Hypothalamus (tissue), 51 donors: ENCODE data around the gene DEPP1.
A peak's percentile ranks its signal among the peaks of the same experiment; 100 is the strongest.

Experiments
- DNase-seq, 51 donors: peaks; one replicate each; lab custom pipeline; 2025; lab: John Stamatoyannopoulos, UW

The DEPP1 gene

GRCh38 chr10:44993922-44994751 lies 15.5 kb upstream of the DEPP1 start:
- no peak for DNase-seq

DNA sequence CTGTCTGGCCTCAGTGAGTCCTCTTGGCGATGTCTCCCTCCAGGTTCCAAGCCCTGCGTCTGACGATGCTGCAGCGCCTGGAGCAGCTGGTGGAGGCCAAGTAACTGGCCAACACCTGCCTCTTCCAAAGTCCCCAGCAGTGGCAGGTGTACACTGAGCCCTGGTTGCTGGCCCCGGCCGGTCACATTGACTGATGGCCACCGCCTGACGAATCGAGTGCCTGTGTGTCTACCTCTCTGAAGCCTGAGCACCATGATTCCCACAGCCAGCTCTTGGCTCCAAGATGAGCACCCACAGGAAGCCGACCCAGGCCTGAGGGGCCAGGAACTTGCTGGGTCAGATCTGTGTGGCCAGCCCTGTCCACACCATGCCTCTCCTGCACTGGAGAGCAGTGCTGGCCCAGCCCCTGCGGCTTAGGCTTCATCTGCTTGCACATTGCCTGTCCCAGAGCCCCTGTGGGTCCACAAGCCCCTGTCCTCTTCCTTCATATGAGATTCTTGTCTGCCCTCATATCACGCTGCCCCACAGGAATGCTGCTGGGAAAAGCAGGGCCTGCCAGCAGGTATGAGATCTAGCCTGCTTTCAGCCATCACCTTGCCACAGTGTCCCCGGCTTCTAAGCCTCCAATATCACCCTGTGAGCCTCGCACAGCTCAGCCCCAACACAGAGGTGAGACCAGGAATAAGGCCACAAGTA lies 14.8 kb upstream of the DEPP1 start:
- no peak for DNase-seq

- no peak for DNase-seq
Measured at GRCh38 chr10:44992732-44993225, 14.2 kb upstream of the DEPP1 start.

GRCh38 chr10:44992070-44992731 lies 13.6 kb upstream of the DEPP1 start:
- DNase-seq: peak in 1 of 51 donors; percentile 26

- DNase-seq: no peak
Measured at GRCh38 chr10:44991571-44991970, 13.0 kb upstream of the DEPP1 start.

GRCh38 chr10:44990965-44991364 lies 12.4 kb upstream of the DEPP1 start:
- no peak for DNase-seq

DNA sequence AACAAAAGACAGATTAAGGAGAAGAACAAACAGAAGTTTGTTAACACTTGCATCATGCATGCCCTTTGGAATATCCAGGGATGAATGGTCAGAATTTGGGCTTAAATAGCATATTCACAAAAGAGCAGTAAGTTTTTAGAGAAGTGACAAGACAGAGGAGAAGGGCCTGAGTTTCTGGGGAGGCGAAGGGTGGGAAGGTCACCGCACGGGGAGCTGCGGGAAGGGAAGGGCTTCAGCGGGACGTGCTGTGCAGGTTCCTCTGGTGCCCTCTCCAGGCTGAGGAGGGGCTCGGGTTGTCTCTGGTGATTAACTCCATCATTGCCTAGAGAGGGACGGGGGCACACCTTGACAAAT lies 11.7 kb upstream of the DEPP1 start:
- DNase-seq: no peak

- no peak for DNase-seq
Measured at GRCh38 chr10:44989597-44990301, 11.1 kb upstream of the DEPP1 start.

- no peak for DNase-seq
Measured at GRCh38 chr10:44988957-44989585, 10.5 kb upstream of the DEPP1 start.

- DNase-seq: no peak
Measured at GRCh38 chr10:44986670-44987069, 8.1 kb upstream of the DEPP1 start.

GRCh38 chr10:44986179-44986578 lies 7.6 kb upstream of the DEPP1 start:
- DNase-seq: no peak

DNA sequence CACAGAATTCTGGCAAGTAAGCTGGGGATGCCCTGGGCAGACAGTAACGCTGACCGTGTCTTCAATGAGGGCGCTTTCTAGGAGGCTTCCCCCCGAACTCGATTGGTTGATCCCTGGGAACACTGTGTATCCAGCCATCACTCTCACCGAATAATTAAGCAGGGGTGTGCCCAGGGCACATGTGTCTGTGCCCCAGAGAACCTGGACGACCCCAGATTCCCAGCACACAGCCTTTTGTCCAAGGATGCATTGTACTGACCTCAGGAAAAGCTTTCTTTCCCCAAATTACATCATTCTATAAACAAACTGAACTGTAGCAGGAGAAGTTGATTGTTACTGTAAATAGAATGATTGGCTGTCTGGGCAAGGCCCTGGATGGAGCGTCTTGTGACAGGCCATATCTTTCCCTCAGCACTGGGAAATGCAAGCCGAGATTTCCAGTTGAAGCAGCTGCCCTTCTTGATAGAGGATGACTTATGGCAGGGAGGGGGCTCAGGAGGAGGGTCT lies 6.6 kb upstream of the DEPP1 start:
- DNase-seq: no peak

GRCh38 chr10:44984671-44985101 lies 6.1 kb upstream of the DEPP1 start:
- no peak for DNase-seq

DNA sequence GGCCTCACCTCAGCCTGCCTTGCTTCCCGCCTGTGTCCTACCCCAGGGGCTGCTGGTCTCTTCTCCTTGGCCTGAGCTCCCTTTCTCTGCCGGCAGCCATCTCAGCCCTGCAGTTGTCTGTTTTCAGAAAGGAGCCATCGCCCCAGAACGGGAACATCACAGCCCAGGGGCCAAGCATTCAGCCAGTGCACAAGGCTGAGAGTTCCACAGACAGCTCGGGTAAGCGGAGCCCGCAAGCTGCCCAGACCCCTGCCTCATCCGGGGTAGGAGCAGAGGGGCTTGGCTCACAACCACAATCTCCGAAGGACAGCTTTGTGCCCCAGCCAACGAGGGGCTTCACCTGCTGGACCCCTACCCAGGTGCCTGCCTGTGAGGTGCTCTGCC lies 5.3 kb upstream of the DEPP1 start:
- DNase-seq: no peak

GRCh38 chr10:44983066-44983894 lies 4.7 kb upstream of the DEPP1 start:
- no peak for DNase-seq

GRCh38 chr10:44982496-44982895 lies 3.9 kb upstream of the DEPP1 start:
- no peak for DNase-seq

- DNase-seq: no peak
Measured at GRCh38 chr10:44982114-44982460, 3.5 kb upstream of the DEPP1 start.

GRCh38 chr10:44981172-44982113 lies 2.8 kb upstream of the DEPP1 start:
- peak in 21 of 51 donors; percentile 28 to 68 (median 47) for DNase-seq
